DND-41 (cell line): ENCODE measurements around the gene UBR3.
"Not testable (repeated sequence)": the region's sequence is repeated elsewhere in the genome, so short reads cannot be mapped to it uniquely, and the experiment has no call there.

ENCODE experiments used
- ATAC-seq: fragments of 200-7000 bp; cut with Tn5 transposase; 3 replicates; pipeline ENCODE4 v1.9.1; 2021; ENCODE audit warnings: low read depth; ENCODE audit not compliant: insufficient read depth
- DNase-seq: peaks from one replicate; pipeline ENCODE4 v3.0.0-alpha.2; 2020
- H2AFZ ChIP-seq: 2 replicates; pipeline ENCODE4 v1.6.0; 2012; ENCODE audit warnings: low read depth, low read length
- H3K27ac ChIP-seq: 2 replicates; pipeline ENCODE4 v1.5.1; 2012; ENCODE audit warnings: low read length, inconsistent platforms
- H3K27me3 ChIP-seq: fragments of 200-600 bp; sonication (generic); 2 replicates; pipeline ENCODE4 v1.6.0; 2012; ENCODE audit warnings: low read length, mild to moderate bottlenecking, inconsistent platforms; ENCODE audit not compliant: insufficient read depth, poor library complexity
- H3K36me3 ChIP-seq: 2 replicates; pipeline ENCODE4 v1.5.1; 2012; ENCODE audit warnings: low read length, inconsistent platforms; ENCODE audit not compliant: insufficient read depth
- H3K4me1 ChIP-seq: 2 replicates; pipeline ENCODE4 v1.5.1; 2012; ENCODE audit warnings: mild to moderate bottlenecking, low read length; ENCODE audit not compliant: insufficient read depth
- H3K4me2 ChIP-seq: 2 replicates; pipeline ENCODE4 v1.6.0; 2012; ENCODE audit warnings: mild to moderate bottlenecking, moderate library complexity, low read length, inconsistent platforms; ENCODE audit not compliant: insufficient read depth
- H3K4me3 ChIP-seq, 2 experiments: fragments of 200-600 bp in 1 of 2; shearing (Covaris generic) in 1 of 2; 2 replicates each; pipeline ENCODE4 v1.5.1; 2012 to 2016; ENCODE audit warnings: inconsistent platforms in 2 of 2, low read length in 2 of 2, mild to moderate bottlenecking in 2 of 2, low read depth in 1 of 2, moderate library complexity in 1 of 2
- H3K79me2 ChIP-seq: 2 replicates; pipeline ENCODE4 v1.6.0; 2012; ENCODE audit warnings: low read length, inconsistent platforms; ENCODE audit not compliant: insufficient read depth
- H3K9ac ChIP-seq: 2 replicates; pipeline ENCODE4 v1.6.0; 2012; ENCODE audit warnings: low read depth, mild to moderate bottlenecking, inconsistent platforms, low read length, moderate library complexity
- H3K9me3 ChIP-seq: 2 replicates; pipeline ENCODE4 v1.5.1; 2012; ENCODE audit warnings: low read length, moderate library complexity, mild to moderate bottlenecking, inconsistent platforms; ENCODE audit not compliant: insufficient read depth, severe bottlenecking
- H4K20me1 ChIP-seq: 2 replicates; pipeline ENCODE4 v1.6.0; 2012; ENCODE audit warnings: low read length; ENCODE audit not compliant: insufficient read depth
- CTCF ChIP-seq: IDR thresholded peaks from 2 replicates; pipeline ENCODE4 v1.5.1; 2012; ENCODE audit warnings: borderline replicate concordance, low read length, moderate library complexity, mild to moderate bottlenecking; ENCODE audit not compliant: poor library complexity, severe bottlenecking; ENCODE audit errors: extremely low read depth
- EZH2 ChIP-seq: IDR thresholded peaks from 3 replicates; pipeline ENCODE4 v1.6.1; 2012; ENCODE audit warnings: borderline replicate concordance, low read depth, mild to moderate bottlenecking, moderate library complexity, low read length, inconsistent platforms; ENCODE audit not compliant: severe bottlenecking

The UBR3 gene

GRCh38 chr2:169946092-169946491, 118.8 kb downstream of the UBR3 start:
- ATAC-seq: no peak
- H2AFZ ChIP-seq: no peak overlapping the region
- H3K9me3 ChIP-seq: no peaks in the 10 kb centered on the region

GRCh38 chr2:169946546-169946945, 119.3 kb downstream of the UBR3 start:
- DNase-seq (no peak), ATAC-seq (no peak)
- no peaks in the 10 kb centered on the region for H3K79me2 ChIP-seq
- no peaks in the 10 kb centered on the region for H3K9me3 ChIP-seq
- H4K20me1 ChIP-seq: no peaks in the 10 kb centered on the region
- no peak overlapping the region for H3K9ac ChIP-seq
- no peak overlapping the region for H3K27ac ChIP-seq
- H3K4me1 ChIP-seq: no peaks in the 10 kb centered on the region
- H3K27me3 ChIP-seq: no peaks in the 10 kb centered on the region
- no peak overlapping the region for H3K4me3 ChIP-seq
- no peak overlapping the region for H2AFZ ChIP-seq
- TF ChIP-seq CTCF: no peak
- H3K4me2 ChIP-seq: no peak overlapping the region
- peaks cover 45% of the 10 kb centered on the region for H3K36me3 ChIP-seq

More at GRCh38 chr2:169946092-169946491, 118.8 kb downstream of the UBR3 start:
- Histone ChIP-seq H3K27ac (no peak overlapping the region), H3K27me3 (no peaks in the 10 kb centered on the region), H4K20me1 (no peaks in the 10 kb centered on the region), H3K4me2 (no peak overlapping the region), H3K9ac (no peak overlapping the region), H3K36me3 (peaks cover 46% of the 10 kb centered on the region), H3K4me3 (no peak overlapping the region), H3K4me1 (no peaks in the 10 kb centered on the region), H3K79me2 (no peaks in the 10 kb centered on the region)
- no peak for TF ChIP-seq EZH2
- TF ChIP-seq CTCF: no peak
- DNase-seq: no peak

GRCh38 chr2:169955940-169956339, 128.7 kb downstream of the UBR3 start:
- Histone ChIP-seq H3K36me3 (peaks cover 19% of the 10 kb centered on the region; the same call in 1 of the 2 replicates), H4K20me1 (no peaks in the 10 kb centered on the region), H3K27ac (no peak overlapping the region), H3K4me3 (no peak overlapping the region), H2AFZ (no peak overlapping the region), H3K9ac (no peak overlapping the region), H3K79me2 (no peaks in the 10 kb centered on the region), H3K4me2 (no peak overlapping the region), H3K9me3 (no peaks in the 10 kb centered on the region), H3K27me3 (no peaks in the 10 kb centered on the region), H3K4me1 (no peaks in the 10 kb centered on the region)
- no peak for ATAC-seq
- DNase-seq: no peak
- TF ChIP-seq EZH2: no peak
- TF ChIP-seq CTCF: no peak

- H2AFZ ChIP-seq, ATAC-seq, H3K9me3 ChIP-seq, H3K4me3 ChIP-seq, H4K20me1 ChIP-seq, H3K27me3 ChIP-seq, H3K27ac ChIP-seq, H3K9ac ChIP-seq, DNase-seq, H3K4me1 ChIP-seq, H3K4me2 ChIP-seq, H3K79me2 ChIP-seq: not testable (repeated sequence)
- H3K36me3 ChIP-seq: peaks cover 19% of the 10 kb centered on the region; the same call in 1 of the 2 replicates
Observed at GRCh38 chr2:169957219-169957618, 130.0 kb downstream of the UBR3 start.
